B cell (primary cell): ENCODE data around the gene ZBTB14. TPM values are rescaled to one million over a fixed set of nuclear protein-coding genes. Genes with fewer than 3 reads are reported as not detected.

Experiments used
- ATAC-seq: fragments of 200-7000 bp; cut with Tn5 transposase; one replicate; pipeline ENCODE4 v1.10.0; 2021; ENCODE audit warnings: low read depth, mild to moderate bottlenecking, moderate number of reproducible peaks, moderate library complexity
- CTCF ChIA-PET: fragments of 350-600 bp; sonication (Branson Sonifier 250); formaldehyde crosslinking; loops from one replicate; lab custom pipeline; 2021; ENCODE audit warnings: antibody characterized with exemption, inconsistent platforms; lab: Charles Lee
- POLR2A ChIA-PET: fragments of 350-600 bp; sonication (Branson Sonifier 250); formaldehyde crosslinking; loops from one replicate; lab custom pipeline; 2021; ENCODE audit warnings: antibody characterized with exemption; lab: Charles Lee
- DNase-seq: peaks from one replicate; pipeline ENCODE4 v3.0.0; 2013
- H2AFZ ChIP-seq: 2 replicates; pipeline ENCODE4 v1.6.1; 2012; ENCODE audit warnings: mild to moderate bottlenecking, low read depth, low read length; ENCODE audit not compliant: insufficient read depth, poor library complexity, severe bottlenecking
- H3K27ac ChIP-seq, 2 donors: 1 replicate in 1 of 2; 2 replicates in 1 of 2; pipeline ENCODE4 v1.5.1; 2012 to 2013; ENCODE audit warnings: low read length in 2 of 2, mild to moderate bottlenecking in 2 of 2, moderate library complexity in 1 of 2
- H3K27me3 ChIP-seq, 4 experiments: fragments of 200-600 bp in 1 of 4; sonication (generic) in 1 of 4; replicated peaks in 1 of 4; 1 replicate in 2 of 4; 2 replicates in 2 of 4; pipeline versions ENCODE4 v1.6.1 to v1.7.0; 2013 to 2016; ENCODE audit warnings: low read length in 3 of 4, mild to moderate bottlenecking in 2 of 4, mixed read lengths in 1 of 4, moderate library complexity in 1 of 4; ENCODE audit not compliant: insufficient read depth in 4 of 4, control insufficient read depth in 3 of 4; ENCODE audit errors: control extremely low read depth in 1 of 4
- H3K36me3 ChIP-seq, 2 experiments: replicated peaks in 1 of 2; 1 replicate in 1 of 2; 2 replicates in 1 of 2; pipeline versions ENCODE4 v1.6.1 to v1.7.1; 2013; ENCODE audit warnings: low read length in 1 of 2; ENCODE audit not compliant: insufficient read depth in 2 of 2, control insufficient read depth in 1 of 2; ENCODE audit errors: control extremely low read depth in 1 of 2, extremely low read depth in 1 of 2
- H3K4me1 ChIP-seq, 2 donors: fragments of 200-600 bp in 1 of 2; sonication (generic) in 1 of 2; 1 replicate in 1 of 2; 2 replicates in 1 of 2; pipeline versions ENCODE4 v1.5.1 to v1.6.1; 2013 to 2017; ENCODE audit warnings: low read length in 2 of 2; ENCODE audit not compliant: control insufficient read depth in 2 of 2, insufficient read depth in 2 of 2
- H3K4me2 ChIP-seq: replicated peaks from 2 replicates; pipeline ENCODE3; 2012; ENCODE audit warnings: mild to moderate bottlenecking, low read depth, low read length; ENCODE audit not compliant: poor library complexity, severe bottlenecking
- H3K4me3 ChIP-seq, 5 experiments: fragments of 200-600 bp in 1 of 5; sonication (generic) in 1 of 5; 1 replicate in 3 of 5; 2 replicates in 2 of 5; pipeline versions ENCODE4 v1.5.1 to v1.7.0; 2011 to 2016; ENCODE audit warnings: low read length in 4 of 5, mild to moderate bottlenecking in 4 of 5, low read depth in 2 of 5, control low read depth in 1 of 5, moderate library complexity in 1 of 5; ENCODE audit not compliant: insufficient read depth in 1 of 5; ENCODE audit errors: control extremely low read depth in 1 of 5, extremely low read depth in 1 of 5
- H3K79me2 ChIP-seq: fragments of 200-600 bp; sonication (generic); one replicate; pipeline ENCODE4 v1.6.0; 2016; ENCODE audit warnings: low read length; ENCODE audit not compliant: control insufficient read depth, insufficient read depth
- H3K9ac ChIP-seq: fragments of 200-600 bp; sonication (generic); 2 replicates; pipeline ENCODE4 v1.6.1; 2017; ENCODE audit warnings: mild to moderate bottlenecking, low read length, moderate library complexity
- H3K9me3 ChIP-seq, 3 donors: one replicate each; pipeline versions ENCODE4 v1.6.1 to v1.7.1; 2013; ENCODE audit warnings: low read length in 2 of 3; ENCODE audit not compliant: control insufficient read depth in 2 of 3, insufficient read depth in 1 of 3; ENCODE audit errors: control extremely low read depth in 1 of 3
- H4K20me1 ChIP-seq: 2 replicates; pipeline ENCODE4 v1.6.0; 2012; ENCODE audit warnings: mild to moderate bottlenecking, low read length; ENCODE audit not compliant: insufficient read depth, control insufficient read depth, poor library complexity, severe bottlenecking
- H3K27ac Mint-ChIP-seq: one replicate; pipeline ENCODE4 v1.8.0; 2021; ENCODE audit warnings: mixed read lengths
- H3K27me3 Mint-ChIP-seq: one replicate; pipeline ENCODE4 v1.8.0; 2021; ENCODE audit warnings: mixed read lengths
- H3K4me1 Mint-ChIP-seq: one replicate; pipeline ENCODE4 v1.8.0; 2021; ENCODE audit warnings: mixed read lengths
- H3K4me3 Mint-ChIP-seq: one replicate; pipeline ENCODE4 v1.8.0; 2021; ENCODE audit warnings: mixed read lengths
- H3K9me3 Mint-ChIP-seq: one replicate; pipeline ENCODE4 v1.8.0; 2022; ENCODE audit warnings: mixed read lengths; ENCODE audit not compliant: insufficient read depth
- EZH2 ChIP-seq: IDR thresholded peaks from 2 replicates; pipeline ENCODE4 v1.6.1; 2012; ENCODE audit warnings: borderline replicate concordance, low read depth, mild to moderate bottlenecking, moderate library complexity, low read length; ENCODE audit not compliant: insufficient read depth, poor library complexity, severe bottlenecking
- WGBS: methylation state at CpG from one replicate; pipeline ENCODE4 v1.1.5; 2013; ENCODE audit warnings: missing lambda C conversion rate; ENCODE audit not compliant: insufficient coverage; 5-methylcytosine and 5-hydroxymethylcytosine counted together
- intact Hi-C: fragments of 100-400 bp; cut with micrococcal nuclease; formaldehyde crosslinking; loops from one replicate; pipeline ENCODE4 v1.10.0; 2022
- polyA plus RNA-seq: library from polyadenylated mRNA; depleted of rRNA; stranded (reverse); fragments of >200 nt; gene quantifications from 2 replicates; pipeline ENCODE4 v1.2.3, GENCODE V29; 2012
- total RNA-seq, 2 donors: library from RNA; stranded (reverse); fragments of 120-200 nt in 1 of 2; gene quantifications; 1 replicate in 1 of 2; 2 replicates in 1 of 2; pipeline versions ENCODE4 v1.2.3 to v1.2.4, GENCODE V29; 2013 to 2022
- TF ChIP-seq, protein P1 (sequence below): fragments of 200-600 bp; IDR thresholded peaks from one replicate; pipeline ENCODE4 v1.8.0; 2022; ENCODE audit warnings: antibody characterized with exemption, mild to moderate bottlenecking

ZBTB14 gene
- total and polyA plus RNA-seq, 2 donors (not counting 1 experiment from before 2014, with no cell fraction given): 12.3 to 34.2 TPM

DNA sequence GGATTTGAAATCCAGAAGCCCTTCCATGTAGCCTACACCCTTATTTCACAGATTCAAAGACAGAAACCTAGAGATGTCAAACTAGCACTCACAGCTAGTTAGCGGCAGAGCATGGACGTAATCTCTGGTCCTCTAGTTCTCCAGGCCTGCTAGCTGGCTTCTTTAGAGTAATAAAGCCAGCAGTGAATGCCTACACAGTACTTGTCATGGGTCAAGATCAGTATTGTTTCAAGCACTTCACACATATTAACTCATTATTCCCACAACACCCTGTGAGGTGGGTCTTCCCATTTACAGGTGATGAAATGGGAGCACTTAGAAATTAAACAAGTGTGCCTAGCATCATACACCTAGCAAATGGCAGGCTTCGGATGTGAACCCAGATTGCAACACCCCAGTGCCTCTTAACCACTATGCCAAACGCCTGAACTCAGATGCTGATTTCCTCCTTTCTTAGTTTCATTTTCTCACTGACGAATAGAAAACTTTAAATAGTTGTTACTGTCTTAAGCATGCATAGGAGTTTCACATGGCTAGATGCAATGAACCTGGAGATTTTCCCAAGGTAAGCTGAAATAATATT is 14.5 kb upstream of the ZBTB14 start:
- Histone ChIP-seq H3K4me3 (peak overlapping the region; percentile 24 to 59 (median 48)), H3K9me3 (no peaks in the 10 kb centered on the region), H4K20me1 (no peaks in the 10 kb centered on the region), H3K36me3 (no peaks in the 10 kb centered on the region), H3K4me1 (peaks cover 7 to 11% of the 10 kb centered on the region in 2 donors), H3K9ac (peak overlapping the region; percentile 54), H2AFZ (peak overlapping the region; percentile 90), H3K27ac (peak overlapping the region; percentile 71 to 74), H3K27me3 (no peaks in the 10 kb centered on the region), H3K79me2 (no peaks in the 10 kb centered on the region), H3K4me2 (peak overlapping the region; percentile 74)
- ATAC-seq (peak; percentile 98), DNase-seq (peak; percentile 70)
- Mint-ChIP-seq H3K27ac (peak overlapping the region; percentile 90), H3K4me1 (peaks cover 25% of the 10 kb centered on the region), H3K9me3 (no peaks in the 10 kb centered on the region), H3K4me3 (peak overlapping the region; percentile 84), H3K27me3 (no peaks in the 10 kb centered on the region)
- POLR2A ChIA-PET: interaction anchor here (1.2 to 1.6 kb wide), 2 partner anchors 14 to 15 kb away, joined by 4 read pairs; no protein-coding TSS in a partner anchor
- 57% methylated on average over 3 of the region's 5 CpGs for WGBS
- intact Hi-C loops: loop anchor here (1.0 to 5.0 kb wide), 2 partner anchors 14 to 73 kb away; no protein-coding TSS in a partner anchor
- TF ChIP-seq EZH2: no peak
- TF ChIP-seq, protein P1, sequence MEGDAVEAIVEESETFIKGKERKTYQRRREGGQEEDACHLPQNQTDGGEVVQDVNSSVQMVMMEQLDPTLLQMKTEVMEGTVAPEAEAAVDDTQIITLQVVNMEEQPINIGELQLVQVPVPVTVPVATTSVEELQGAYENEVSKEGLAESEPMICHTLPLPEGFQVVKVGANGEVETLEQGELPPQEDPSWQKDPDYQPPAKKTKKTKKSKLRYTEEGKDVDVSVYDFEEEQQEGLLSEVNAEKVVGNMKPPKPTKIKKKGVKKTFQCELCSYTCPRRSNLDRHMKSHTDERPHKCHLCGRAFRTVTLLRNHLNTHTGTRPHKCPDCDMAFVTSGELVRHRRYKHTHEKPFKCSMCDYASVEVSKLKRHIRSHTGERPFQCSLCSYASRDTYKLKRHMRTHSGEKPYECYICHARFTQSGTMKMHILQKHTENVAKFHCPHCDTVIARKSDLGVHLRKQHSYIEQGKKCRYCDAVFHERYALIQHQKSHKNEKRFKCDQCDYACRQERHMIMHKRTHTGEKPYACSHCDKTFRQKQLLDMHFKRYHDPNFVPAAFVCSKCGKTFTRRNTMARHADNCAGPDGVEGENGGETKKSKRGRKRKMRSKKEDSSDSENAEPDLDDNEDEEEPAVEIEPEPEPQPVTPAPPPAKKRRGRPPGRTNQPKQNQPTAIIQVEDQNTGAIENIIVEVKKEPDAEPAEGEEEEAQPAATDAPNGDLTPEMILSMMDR: no peak
- CTCF ChIA-PET: no interaction called here

DNA sequence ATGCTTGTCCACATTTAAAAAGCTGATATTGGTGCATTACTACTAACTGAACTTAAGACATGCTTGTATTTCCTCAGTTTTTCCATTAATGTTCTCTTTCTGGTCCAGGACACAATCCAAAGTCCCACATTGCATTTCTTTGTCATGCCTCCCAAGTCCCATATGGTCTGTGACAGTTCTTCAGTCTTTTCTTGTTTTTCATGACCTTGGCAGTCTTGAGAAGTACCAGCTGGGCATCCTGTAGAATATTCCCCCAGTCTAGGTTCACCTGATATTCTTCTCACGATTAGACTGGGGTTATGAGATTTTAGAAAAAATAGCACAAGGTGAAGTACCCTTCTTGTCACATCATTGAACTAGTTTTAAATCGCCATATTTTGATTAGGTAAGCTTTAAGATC is 10.3 kb upstream of the ZBTB14 start:
- no peak for ATAC-seq

More for the DNA sequence above, 10.3 kb upstream of the ZBTB14 start:
- Histone ChIP-seq H3K4me2 (no peak overlapping the region), H3K36me3 (no peaks in the 10 kb centered on the region), H3K9ac (no peak overlapping the region), H3K4me1 (peaks cover 7 to 11% of the 10 kb centered on the region in 2 donors), H2AFZ (no peak overlapping the region), H3K9me3 (peaks cover 0 to 1% (median 0%) of the 10 kb centered on the region in 3 donors), H3K79me2 (no peaks in the 10 kb centered on the region), H3K27ac (no peak overlapping the region), H3K27me3 (peaks cover 0 to 17% (median 8%) of the 10 kb centered on the region in 4 experiments), H3K4me3 (no peak overlapping the region), H4K20me1 (no peaks in the 10 kb centered on the region)
- ChIA-PET POLR2A (interaction anchor here (1.7 kb wide), 1 partner anchor 11 kb away, joined by 3 read pairs; the partner anchor contains the start of gene ZBTB14), CTCF (no interaction called here)
- Mint-ChIP-seq H3K4me3 (no peak overlapping the region), H3K27me3 (peaks cover 26% of the 10 kb centered on the region), H3K9me3 (no peaks in the 10 kb centered on the region), H3K27ac (no peak overlapping the region), H3K4me1 (peaks cover 20% of the 10 kb centered on the region)
- no peak for DNase-seq
- no CpG with 5 or more reads among the region's 2 CpGs for WGBS
- intact Hi-C loops: no loop called here
- no peak for TF ChIP-seq EZH2
- TF ChIP-seq, protein P1: no peak
